DMS153 treated with DMSO at 0.1 percent for 48 hours (cell line): ENCODE measurements around the gene PLCD3.

Source experiments
- DNase-seq: peaks from one replicate; lab custom pipeline; 2025; ENCODE audit not compliant: unreplicated experiment; lab: John Stamatoyannopoulos, UW

PLCD3 gene

GRCh38 chr17:45118691-45119090 is 13.6 kb downstream of the PLCD3 start:
- no peak for DNase-seq

GRCh38 chr17:45117848-45118646 is 14.3 kb downstream of the PLCD3 start:
- no peak for DNase-seq

GRCh38 chr17:45117334-45117733 is 15.0 kb downstream of the PLCD3 start:
- DNase-seq, result no peak

- DNase-seq, result no peak
Measured at GRCh38 chr17:45116434-45117016, 15.8 kb downstream of the PLCD3 start.

- no peak for DNase-seq
Measured at GRCh38 chr17:45115871-45116270, 16.4 kb downstream of the PLCD3 start.

- no peak for DNase-seq
Measured at GRCh38 chr17:45115015-45115625, 17.2 kb downstream of the PLCD3 start.

GRCh38 chr17:45114117-45114932 is 18.0 kb downstream of the PLCD3 start:
- no peak for DNase-seq

- DNase-seq, result no peak
Measured at GRCh38 chr17:45113424-45113754, 18.9 kb downstream of the PLCD3 start.

- DNase-seq, result no peak
Measured at GRCh38 chr17:45112559-45113423, 19.5 kb downstream of the PLCD3 start.

GRCh38 chr17:45111850-45112249 is 20.5 kb downstream of the PLCD3 start:
- DNase-seq, result no peak

GRCh38 chr17:45110676-45111611 is 21.4 kb downstream of the PLCD3 start:
- DNase-seq, result no peak

GRCh38 chr17:45108595-45109521 is 23.5 kb downstream of the PLCD3 start:
- DNase-seq, result no peak

GRCh38 chr17:45108051-45108450 is 24.3 kb downstream of the PLCD3 start:
- DNase-seq, result no peak

- DNase-seq, result no peak
Measured at GRCh38 chr17:45107293-45108010, 24.9 kb downstream of the PLCD3 start.

- no peak for DNase-seq
Measured at GRCh38 chr17:45106582-45106981, 25.7 kb downstream of the PLCD3 start.

- DNase-seq, result no peak
Measured at GRCh38 chr17:45106096-45106495, 26.2 kb downstream of the PLCD3 start.

- no peak for DNase-seq
Measured at GRCh38 chr17:45104907-45105624, 27.2 kb downstream of the PLCD3 start.
